GM20000 (cell line): ENCODE measurements around the gene NFKBIZ.

ENCODE experiments used
- DNase-seq: peaks from one replicate; pipeline ENCODE4 v3.0.0; 2012; ENCODE audit warnings: low spot score
- CTCF ChIP-seq: IDR thresholded peaks from 2 replicates; pipeline ENCODE4 v1.5.1; 2012; ENCODE audit warnings: mild to moderate bottlenecking, control low read depth; ENCODE audit errors: extremely low read depth, missing control alignments

Gene NFKBIZ

GRCh38 chr3:101807888-101808287, 41.4 kb upstream of the NFKBIZ start:
- TF ChIP-seq CTCF, result no peak
- no peak for DNase-seq

- peak; percentile 70 for TF ChIP-seq CTCF
These were observed 39.9 kb upstream of the NFKBIZ start for GRCh38 chr3:101809178-101810021.

GRCh38 chr3:101810022-101810418, 39.3 kb upstream of the NFKBIZ start:
- no peak for TF ChIP-seq CTCF

More at GRCh38 chr3:101809178-101810021, 39.9 kb upstream of the NFKBIZ start:
- DNase-seq, result no peak

GRCh38 chr3:101811875-101812274, 37.4 kb upstream of the NFKBIZ start:
- no peak for TF ChIP-seq CTCF
- DNase-seq, result no peak

More at GRCh38 chr3:101810022-101810418, 39.3 kb upstream of the NFKBIZ start:
- no peak for DNase-seq

- TF ChIP-seq CTCF, result no peak
- DNase-seq, result no peak
These were observed 36.4 kb upstream of the NFKBIZ start for GRCh38 chr3:101812895-101813294.

- no peak for DNase-seq
- TF ChIP-seq CTCF, result peak; percentile 27
These were observed 35.4 kb upstream of the NFKBIZ start for GRCh38 chr3:101813817-101814440.

- no peak for TF ChIP-seq CTCF
- DNase-seq, result no peak
These were observed 34.5 kb upstream of the NFKBIZ start for GRCh38 chr3:101814835-101815234.
